ENCODE measurements around the gene CPE.

GRCh38 chr4:165410214-165410613 is 31.4 kb downstream of the CPE start:
- TF ChIP-seq RAD21 (IDR thresholded peaks at IDR 0.05; ENCODE audit: low read depth) = no peak
- no peak for TF ChIP-seq CBX3 (IDR thresholded peaks at IDR 0.05; ENCODE audit: low read depth)
- TF ChIP-seq CTCF (IDR thresholded peaks at IDR 0.05 in 2 of 3, conservative IDR thresholded peaks at IDR 0.05 in 1 of 3; ENCODE audit: borderline replicate concordance in 1 of 3, insufficient read depth in 1 of 3, low read depth in 2 of 3, low read length in 2 of 3) = no peak
- no peak for TF ChIP-seq CEBPB (IDR thresholded peaks at IDR 0.05; ENCODE audit: low read depth)
- no peak for TF ChIP-seq POLR2A (IDR thresholded peaks at IDR 0.05; ENCODE audit: borderline replicate concordance, extremely low read depth, insufficient read depth, insufficient read length)
- TF ChIP-seq EZH2 (IDR thresholded peaks at IDR 0.05) = no peak
- no peak for TF ChIP-seq JUND (IDR thresholded peaks at IDR 0.05)
- TF ChIP-seq EGR1 (IDR thresholded peaks at IDR 0.05; ENCODE audit: low read depth) = no peak
- TF ChIP-seq ELF1 (IDR thresholded peaks at IDR 0.05; ENCODE audit: borderline replicate concordance, low read depth) = no peak

Measured in HCT116 (cell line).